ENCODE measurements around the gene BCL7A. TPM values are rescaled to one million over a fixed set of nuclear protein-coding genes. Genes with fewer than 3 reads are reported as not detected.

Gene BCL7A
- polyA plus RNA-seq, 1 experiment, result 3.4 TPM

DNA sequence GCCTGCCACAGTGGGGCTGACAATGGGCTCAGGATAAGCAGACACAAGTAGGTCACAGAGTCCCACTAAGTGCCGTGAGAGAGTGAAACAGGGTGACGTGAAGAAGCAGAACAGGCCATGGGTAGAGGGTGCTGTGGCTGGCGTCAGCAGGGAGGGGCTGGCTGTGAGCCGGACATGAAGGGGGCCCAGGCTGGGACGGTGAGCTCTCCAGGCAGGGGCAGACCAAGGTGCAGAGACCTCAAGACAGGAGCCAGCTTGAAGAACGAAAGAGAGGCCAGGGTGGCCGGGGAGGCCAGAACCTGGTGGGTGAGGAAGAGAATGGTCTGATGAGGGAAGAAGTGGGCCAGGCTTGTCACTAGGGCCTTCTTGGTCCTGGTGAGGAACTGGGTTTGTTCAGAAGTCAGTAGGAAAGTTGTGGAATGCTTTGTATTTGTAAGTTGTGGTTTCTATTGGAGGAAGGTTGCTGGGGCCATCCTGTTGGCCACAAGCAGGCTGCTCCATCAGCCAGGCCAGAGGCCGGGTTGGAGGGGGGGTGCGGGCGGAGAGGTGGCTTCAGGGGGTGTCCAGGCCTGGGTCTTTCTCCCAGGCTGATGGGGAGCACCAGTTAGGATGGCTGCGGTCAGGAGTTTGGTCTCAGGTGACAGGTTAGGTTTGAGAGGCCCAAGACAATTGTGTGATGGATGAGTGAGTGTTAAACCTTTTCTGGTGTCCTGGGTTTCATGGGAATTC is 35.5 kb downstream of the BCL7A start:
- no peaks in the 10 kb centered on the region for H3K36me3 ChIP-seq (ENCODE audit: control insufficient read depth, insufficient read depth, low read length)
- no peaks in the 10 kb centered on the region for H3K27me3 ChIP-seq (ENCODE audit: control insufficient read depth, insufficient read depth, low read length)
- TF ChIP-seq CTCF (IDR thresholded peaks at IDR 0.05; ENCODE audit: insufficient read depth, low read depth, low read length), result no peak
- ChIA-PET POLR2A (no interaction called here), CTCF (interaction anchor here (1.0 to 1.2 kb wide), 2 partner anchors 66 to 74 kb away, joined by 3 to 6 read pairs; no protein-coding TSS in a partner anchor)
- no peak overlapping the region for H3K4me3 ChIP-seq (ENCODE audit: low read depth, low read length)
- DNase-seq (ENCODE audit: low read depth), result no peak

GRCh38 chr12:122057769-122058168 is 36.1 kb downstream of the BCL7A start:
- ChIA-PET POLR2A (no interaction called here), CTCF (interaction anchor here (0.9 to 1.2 kb wide), 3 partner anchors 9 to 74 kb away, joined by 3 to 6 read pairs (median 3); no protein-coding TSS in a partner anchor)
- TF ChIP-seq CTCF (IDR thresholded peaks at IDR 0.05; ENCODE audit: insufficient read depth, low read depth, low read length), result no peak
- Histone ChIP-seq H3K27me3 (ENCODE audit: control insufficient read depth, insufficient read depth, low read length) (no peaks in the 10 kb centered on the region), H3K4me3 (ENCODE audit: low read depth, low read length) (no peak overlapping the region), H3K36me3 (ENCODE audit: control insufficient read depth, insufficient read depth, low read length) (no peaks in the 10 kb centered on the region)
- DNase-seq (ENCODE audit: low read depth), result no peak

GRCh38 chr12:122058549-122059149 is 37.0 kb downstream of the BCL7A start:
- H3K4me3 ChIP-seq (ENCODE audit: low read depth, low read length), result no peak overlapping the region
- ChIA-PET CTCF (interaction anchor here (0.9 to 1.8 kb wide), 3 partner anchors 10 to 73 kb away, joined by 3 to 11 read pairs (median 6); no protein-coding TSS in a partner anchor), POLR2A (no interaction called here)
- no peak for DNase-seq (ENCODE audit: low read depth)
- H3K36me3 ChIP-seq (ENCODE audit: control insufficient read depth, insufficient read depth, low read length), result no peaks in the 10 kb centered on the region
- no peaks in the 10 kb centered on the region for H3K27me3 ChIP-seq (ENCODE audit: control insufficient read depth, insufficient read depth, low read length)
- TF ChIP-seq CTCF (IDR thresholded peaks at IDR 0.05; ENCODE audit: insufficient read depth, low read depth, low read length), result no peak

DNA sequence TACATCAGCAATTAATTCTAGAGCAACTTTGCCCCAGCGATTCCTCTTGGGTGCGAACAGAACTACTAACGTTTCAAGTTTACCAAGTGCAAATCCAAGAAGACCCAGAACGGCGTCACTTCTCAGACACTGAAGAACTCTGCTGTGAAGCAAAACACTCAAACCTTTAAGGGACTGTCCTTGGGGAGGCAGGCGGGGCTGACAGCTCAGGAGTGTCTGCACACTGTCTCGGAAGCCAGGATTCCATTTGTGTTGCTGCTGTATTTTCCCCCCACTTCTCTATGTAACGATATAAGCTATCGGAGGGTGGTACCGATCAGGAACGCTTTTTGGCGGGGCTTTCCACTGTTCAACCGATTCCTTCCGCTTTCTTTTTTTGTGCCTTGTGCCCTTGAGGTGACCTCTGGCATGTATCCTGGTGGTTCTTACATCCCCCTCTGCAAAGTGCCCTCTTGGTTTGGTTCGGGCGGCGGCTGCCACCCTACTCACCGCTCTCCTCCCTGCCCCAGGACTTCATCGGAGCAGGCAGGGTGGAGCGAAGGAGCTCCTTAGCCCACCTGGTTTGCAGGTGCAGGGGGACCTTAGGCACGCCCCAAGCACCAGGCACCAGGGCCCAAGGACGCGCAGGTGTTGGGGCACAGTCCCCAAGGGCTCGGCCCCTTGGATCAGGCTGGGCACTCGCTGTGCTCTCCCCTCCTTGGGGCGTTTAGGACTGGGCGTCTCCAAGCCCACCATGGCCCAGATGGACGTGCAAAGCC is 37.7 kb downstream of the BCL7A start:
- ChIA-PET POLR2A (no interaction called here), CTCF (interaction anchor here (1.8 kb wide), 1 partner anchor 63 kb away, joined by 11 read pairs; no protein-coding TSS in a partner anchor)
- no peak for TF ChIP-seq CTCF (IDR thresholded peaks at IDR 0.05; ENCODE audit: insufficient read depth, low read depth, low read length)
- Histone ChIP-seq H3K36me3 (ENCODE audit: control insufficient read depth, insufficient read depth, low read length) (no peaks in the 10 kb centered on the region), H3K27me3 (ENCODE audit: control insufficient read depth, insufficient read depth, low read length) (no peaks in the 10 kb centered on the region), H3K4me3 (ENCODE audit: low read depth, low read length) (no peak overlapping the region)
- no peak for DNase-seq (ENCODE audit: low read depth)

- TF ChIP-seq CTCF (IDR thresholded peaks at IDR 0.05; ENCODE audit: insufficient read depth, low read depth, low read length), result no peak
- POLR2A ChIA-PET, result no interaction called here
- Histone ChIP-seq H3K27me3 (ENCODE audit: control insufficient read depth, insufficient read depth, low read length) (no peaks in the 10 kb centered on the region), H3K4me3 (ENCODE audit: low read depth, low read length) (no peak overlapping the region), H3K36me3 (ENCODE audit: control insufficient read depth, insufficient read depth, low read length) (no peaks in the 10 kb centered on the region)
- CTCF ChIA-PET, result interaction anchor here (1.8 kb wide), 1 partner anchor 63 kb away, joined by 11 read pairs; no protein-coding TSS in a partner anchor
- no peak for DNase-seq (ENCODE audit: low read depth)
Measured at GRCh38 chr12:122060081-122060501, 38.4 kb downstream of the BCL7A start.
